Measurements from ENCODE around the gene SAMD4A. TPM values are rescaled to one million over a fixed set of nuclear protein-coding genes. Genes with fewer than 3 reads are reported as not detected.

Gene SAMD4A
- polyA plus RNA-seq, 1 experiment = 13.4 TPM

DNA sequence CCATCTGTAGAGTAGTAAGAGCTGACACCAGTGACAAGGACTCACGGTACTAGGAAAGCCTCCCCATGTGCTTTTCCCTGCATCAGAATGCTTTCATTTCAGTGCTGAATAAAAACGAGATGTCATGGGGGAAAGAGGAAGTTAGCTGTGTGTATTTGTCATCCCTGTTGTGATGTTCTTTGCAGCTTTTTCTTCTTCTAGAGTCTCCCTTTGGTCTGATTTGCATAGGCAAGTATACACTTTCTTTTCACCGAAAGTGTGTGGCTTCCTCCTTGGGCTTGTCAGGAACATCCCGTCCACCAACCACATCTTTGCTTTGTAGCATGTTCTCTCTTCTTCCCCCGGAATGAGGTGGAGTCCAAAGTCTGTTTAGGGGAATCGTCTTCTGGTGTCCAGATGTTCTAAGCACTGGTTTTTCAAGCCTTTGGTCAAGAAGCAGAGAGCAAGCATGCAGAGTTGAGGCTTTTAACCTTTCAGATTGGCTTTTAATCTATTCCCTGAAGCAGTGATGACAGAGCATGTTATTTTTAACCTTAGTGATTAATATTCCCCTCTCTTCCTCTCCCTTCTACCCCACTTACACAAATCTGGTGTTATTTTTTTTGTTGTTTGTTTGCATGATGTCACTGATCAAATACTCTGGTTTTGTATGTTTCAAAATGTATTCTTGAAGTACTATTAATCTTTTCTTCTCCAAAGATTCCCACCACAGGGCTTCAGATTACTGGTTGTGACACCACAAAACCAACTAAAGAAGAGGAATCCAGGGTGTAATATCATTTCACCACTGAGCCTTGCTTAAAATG is 163.4 kb downstream of the SAMD4A start:
- ChIA-PET POLR2A (no interaction called here), CTCF (interaction anchor here (1.1 kb wide), 1 partner anchor 75 kb away, joined by 3 read pairs; no protein-coding TSS in a partner anchor)
- peaks cover 2% of the 10 kb centered on the region; the same call in 1 of the 2 replicates for H3K36me3 ChIP-seq (ENCODE audit: control insufficient read depth, insufficient read depth, low read length)
- peak; percentile 91 for DNase-seq (ENCODE audit: low read depth)
- TF ChIP-seq, protein P1, sequence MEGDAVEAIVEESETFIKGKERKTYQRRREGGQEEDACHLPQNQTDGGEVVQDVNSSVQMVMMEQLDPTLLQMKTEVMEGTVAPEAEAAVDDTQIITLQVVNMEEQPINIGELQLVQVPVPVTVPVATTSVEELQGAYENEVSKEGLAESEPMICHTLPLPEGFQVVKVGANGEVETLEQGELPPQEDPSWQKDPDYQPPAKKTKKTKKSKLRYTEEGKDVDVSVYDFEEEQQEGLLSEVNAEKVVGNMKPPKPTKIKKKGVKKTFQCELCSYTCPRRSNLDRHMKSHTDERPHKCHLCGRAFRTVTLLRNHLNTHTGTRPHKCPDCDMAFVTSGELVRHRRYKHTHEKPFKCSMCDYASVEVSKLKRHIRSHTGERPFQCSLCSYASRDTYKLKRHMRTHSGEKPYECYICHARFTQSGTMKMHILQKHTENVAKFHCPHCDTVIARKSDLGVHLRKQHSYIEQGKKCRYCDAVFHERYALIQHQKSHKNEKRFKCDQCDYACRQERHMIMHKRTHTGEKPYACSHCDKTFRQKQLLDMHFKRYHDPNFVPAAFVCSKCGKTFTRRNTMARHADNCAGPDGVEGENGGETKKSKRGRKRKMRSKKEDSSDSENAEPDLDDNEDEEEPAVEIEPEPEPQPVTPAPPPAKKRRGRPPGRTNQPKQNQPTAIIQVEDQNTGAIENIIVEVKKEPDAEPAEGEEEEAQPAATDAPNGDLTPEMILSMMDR (IDR thresholded peaks at IDR 0.05; ENCODE audit: insufficient read depth, low read depth, low read length) = no peak
- no peaks in the 10 kb centered on the region for H3K27me3 ChIP-seq (ENCODE audit: control insufficient read depth, insufficient read depth, low read length)
- peak overlapping the region; percentile 14 for H3K4me3 ChIP-seq (ENCODE audit: low read depth, low read length)

DNA sequence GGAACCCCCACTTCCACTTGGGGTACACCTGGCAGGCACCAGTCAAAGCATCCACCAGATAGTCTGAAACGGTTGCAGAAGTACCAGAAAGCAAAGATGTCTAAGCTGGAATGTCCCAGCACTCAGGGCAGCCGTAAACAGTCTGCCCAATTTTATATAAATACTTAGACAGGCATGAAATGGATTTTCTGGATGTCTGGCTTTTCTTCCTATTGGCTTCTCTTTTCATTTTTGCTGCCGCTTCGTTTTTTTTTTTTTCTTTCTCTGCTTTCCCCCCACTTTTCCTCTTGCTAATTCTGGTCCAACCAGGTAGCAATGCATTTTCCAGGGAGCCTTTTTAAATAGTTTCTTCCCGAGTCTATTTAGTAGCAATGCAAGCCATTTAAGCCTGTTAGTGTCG is 168.0 kb downstream of the SAMD4A start:
- Histone ChIP-seq H3K4me3 (ENCODE audit: low read depth, low read length) (no peak overlapping the region), H3K27me3 (ENCODE audit: control insufficient read depth, insufficient read depth, low read length) (no peaks in the 10 kb centered on the region), H3K36me3 (ENCODE audit: control insufficient read depth, insufficient read depth, low read length) (peaks cover 4% of the 10 kb centered on the region)
- no peak for DNase-seq (ENCODE audit: low read depth)
- CTCF ChIA-PET = interaction anchor here (0.8 kb wide), 1 partner anchor 169 kb away, joined by 4 read pairs; no protein-coding TSS in a partner anchor
- TF ChIP-seq, protein P1 (IDR thresholded peaks at IDR 0.05; ENCODE audit: insufficient read depth, low read depth, low read length) = no peak
- POLR2A ChIA-PET = no interaction called here

DNA sequence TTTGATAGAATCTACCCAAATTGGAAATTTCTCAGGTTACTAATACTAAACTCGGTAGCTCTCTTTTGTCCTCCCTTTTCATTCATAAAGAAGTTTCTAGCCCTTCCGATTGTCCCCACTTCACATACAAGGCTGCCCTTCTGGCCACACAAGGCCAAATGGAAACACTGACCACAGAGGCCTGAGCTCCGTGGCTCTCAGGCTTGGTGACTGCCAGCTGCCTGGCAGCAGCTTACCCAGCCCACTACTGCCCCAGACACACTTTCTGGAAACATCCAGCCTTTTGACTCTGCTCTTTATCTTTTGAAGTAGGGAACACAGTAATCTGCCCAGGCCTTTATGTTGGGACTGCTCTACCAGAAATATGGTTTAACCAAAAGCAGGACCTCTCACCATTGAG is 168.5 kb downstream of the SAMD4A start:
- TF ChIP-seq, protein P1 (IDR thresholded peaks at IDR 0.05; ENCODE audit: insufficient read depth, low read depth, low read length) = no peak
- DNase-seq (ENCODE audit: low read depth) = no peak
- peaks cover 4% of the 10 kb centered on the region for H3K36me3 ChIP-seq (ENCODE audit: control insufficient read depth, insufficient read depth, low read length)
- H3K27me3 ChIP-seq (ENCODE audit: control insufficient read depth, insufficient read depth, low read length) = no peaks in the 10 kb centered on the region
- H3K4me3 ChIP-seq (ENCODE audit: low read depth, low read length) = no peak overlapping the region
- ChIA-PET POLR2A (no interaction called here), CTCF (interaction anchor here (0.6 to 0.8 kb wide), 2 partner anchors 51 to 170 kb away, joined by 3 to 4 read pairs; no protein-coding TSS in a partner anchor)

DNA sequence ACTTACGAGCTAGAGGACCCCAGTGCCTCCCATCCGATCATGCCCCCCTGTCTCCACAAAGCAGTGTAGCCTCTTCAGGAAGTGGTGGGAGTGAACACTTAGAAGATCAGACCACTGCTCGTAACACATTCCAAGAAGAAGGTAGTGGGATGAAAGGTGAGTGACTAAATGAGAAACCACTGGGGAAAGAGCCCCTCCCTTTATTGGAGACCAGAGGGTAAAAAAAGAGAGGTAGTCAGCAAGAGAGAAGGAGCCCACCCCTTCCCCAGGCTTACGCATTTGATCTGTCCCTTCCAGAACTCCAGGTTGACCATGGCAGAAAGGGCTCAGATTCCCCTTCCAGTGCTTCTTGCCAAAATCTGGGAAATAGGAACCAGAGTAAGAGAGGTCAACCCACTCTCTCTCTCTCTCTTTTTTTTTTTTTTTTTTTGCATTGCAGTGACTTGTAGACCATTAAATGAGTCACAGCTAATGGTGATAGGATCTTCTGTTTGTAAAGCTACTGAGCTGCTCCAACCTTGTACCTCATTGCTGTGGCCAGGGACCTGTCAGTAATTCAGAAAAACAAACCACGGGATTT is 170.3 kb downstream of the SAMD4A start:
- CTCF ChIA-PET = interaction anchor here (1.2 kb wide), 1 partner anchor 47 kb away, joined by 3 read pairs; no protein-coding TSS in a partner anchor
- POLR2A ChIA-PET = interaction anchor here (0.7 kb wide), 1 partner anchor 172 kb away, joined by 3 read pairs; no protein-coding TSS in a partner anchor
- Histone ChIP-seq H3K4me3 (ENCODE audit: low read depth, low read length) (no peak overlapping the region), H3K27me3 (ENCODE audit: control insufficient read depth, insufficient read depth, low read length) (no peaks in the 10 kb centered on the region), H3K36me3 (ENCODE audit: control insufficient read depth, insufficient read depth, low read length) (peaks cover 4% of the 10 kb centered on the region)
- TF ChIP-seq, protein P1 (IDR thresholded peaks at IDR 0.05; ENCODE audit: insufficient read depth, low read depth, low read length) = no peak
- DNase-seq (ENCODE audit: low read depth) = peak; percentile 15

DNA sequence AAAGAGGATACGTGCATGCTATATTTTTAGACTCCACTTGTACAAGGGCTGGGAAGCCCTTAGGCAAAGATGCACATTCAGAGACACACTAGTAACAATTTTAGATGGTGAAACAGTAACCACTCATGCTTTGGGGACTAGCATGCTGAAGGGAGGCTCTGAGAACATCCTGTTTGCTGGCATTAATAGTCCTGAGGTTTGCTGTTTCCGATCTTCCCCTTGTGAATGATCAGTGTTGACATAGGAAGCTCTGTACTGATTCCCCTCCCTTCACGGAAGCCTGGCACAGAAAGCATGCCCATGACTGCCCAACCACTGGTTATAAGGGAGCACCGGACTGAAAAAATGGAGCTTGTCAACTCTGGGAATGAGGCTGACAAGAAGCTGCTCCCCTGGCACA is 171.1 kb downstream of the SAMD4A start:
- ChIA-PET POLR2A (interaction anchor here (0.7 kb wide), 1 partner anchor 172 kb away, joined by 3 read pairs; no protein-coding TSS in a partner anchor), CTCF (no interaction called here)
- H3K4me3 ChIP-seq (ENCODE audit: low read depth, low read length) = no peak overlapping the region
- H3K27me3 ChIP-seq (ENCODE audit: control insufficient read depth, insufficient read depth, low read length) = no peaks in the 10 kb centered on the region
- peaks cover 4% of the 10 kb centered on the region for H3K36me3 ChIP-seq (ENCODE audit: control insufficient read depth, insufficient read depth, low read length)
- no peak for DNase-seq (ENCODE audit: low read depth)
- TF ChIP-seq, protein P1 (IDR thresholded peaks at IDR 0.05; ENCODE audit: insufficient read depth, low read depth, low read length) = no peak

All from BJ (cell line).